ENCODE measurements around the gene CHD6.

GRCh38 chr20:41424546-41424945, 193.6 kb downstream of the CHD6 start:
- no peak for TF ChIP-seq POLR2A (IDR thresholded peaks at IDR 0.05; ENCODE audit: low read length)
- no peak for TF ChIP-seq GATA1 (IDR thresholded peaks at IDR 0.05; ENCODE audit: low read depth, low read length)

All from erythroblast (primary cell).